Skeletal muscle tissue (tissue), 4 donors: Measurements from ENCODE around the gene ZKSCAN7. TPM values are rescaled to one million over a fixed set of nuclear protein-coding genes. Genes with fewer than 3 reads are reported as not detected.
A peak's percentile ranks its signal among the peaks of the same experiment; 100 is the strongest.

ENCODE experiments used
- H3K27ac ChIP-seq: one replicate; pipeline ENCODE4 v1.7.0; 2013; ENCODE audit warnings: mild to moderate bottlenecking, low read depth, low read length, inconsistent platforms
- H3K27me3 ChIP-seq, 3 donors: one replicate each; pipeline ENCODE4 v1.7.0; 2013; ENCODE audit warnings: low read length in 3 of 3; ENCODE audit not compliant: control insufficient read depth in 3 of 3, insufficient read depth in 3 of 3
- H3K36me3 ChIP-seq, 3 donors: one replicate each; pipeline ENCODE4 v1.7.0; 2013; ENCODE audit warnings: low read length in 3 of 3; ENCODE audit not compliant: control insufficient read depth in 3 of 3, insufficient read depth in 3 of 3
- H3K4me1 ChIP-seq, 3 donors: one replicate each; pipeline ENCODE4 v1.7.0; 2013; ENCODE audit warnings: low read length in 3 of 3, mild to moderate bottlenecking in 3 of 3; ENCODE audit not compliant: control insufficient read depth in 3 of 3, insufficient read depth in 3 of 3
- H3K4me3 ChIP-seq, 3 donors: one replicate each; pipeline ENCODE4 v1.7.0; 2013; ENCODE audit warnings: low read length in 3 of 3
- H3K9ac ChIP-seq, 3 donors: one replicate each; pipeline ENCODE4 v1.7.0; 2013; ENCODE audit warnings: low read length in 3 of 3, mild to moderate bottlenecking in 3 of 3, moderate library complexity in 2 of 3, low read depth in 1 of 3
- H3K9me3 ChIP-seq, 3 donors: one replicate each; pipeline ENCODE4 v1.7.0; 2013; ENCODE audit warnings: low read length in 3 of 3; ENCODE audit not compliant: control insufficient read depth in 3 of 3
- total RNA-seq: library from RNA; depleted of rRNA; stranded (reverse); fragments of >200 nt; gene quantifications from one replicate; pipeline ENCODE4 v1.2.3, GENCODE V29; 2014
- donor health status: Osteomylitis.

The ZKSCAN7 gene
- total RNA-seq: 15.7 TPM

GRCh38 chr3:44554626-44555592 lies at the start of gene ZKSCAN7:
ZKSCAN7 (plus strand) TSS chr3:44555193; CDS start chr3:44557048, 1,855 bp downstream.
- peak within 1 kb of the TSS; percentile 88 to 97 (median 90) for H3K4me3 ChIP-seq
- H3K9me3 ChIP-seq: peaks cover 0 to 3% (median 0%) of the 10 kb centered on the region in 3 donors
- H3K36me3 ChIP-seq: peaks cover 0 to 7% (median 6%) of the 10 kb centered on the region in 3 donors
- no peak within 1 kb of the TSS for H3K27ac ChIP-seq
- H3K27me3 ChIP-seq: peaks cover 0 to 7% (median 7%) of the 10 kb centered on the region in 3 donors
- peak within 1 kb of the TSS; percentile 66 to 86 (median 73) for H3K9ac ChIP-seq
- H3K4me1 ChIP-seq: peaks cover 5 to 17% (median 6%) of the 10 kb centered on the region in 3 donors

- Histone ChIP-seq H3K9me3 (peaks cover 2 to 3% (median 2%) of the 10 kb centered on the region in 3 donors), H3K4me3 (no peak overlapping the region), H3K27me3 (no peaks in the 10 kb centered on the region), H3K9ac (no peak overlapping the region), H3K36me3 (peaks cover 5 to 7% (median 6%) of the 10 kb centered on the region in 3 donors), H3K27ac (no peak overlapping the region), H3K4me1 (peaks cover 11 to 16% (median 11%) of the 10 kb centered on the region in 3 donors)
Measured at GRCh38 chr3:44506556-44506955, 48.4 kb upstream of the ZKSCAN7 start.

- no peaks in the 10 kb centered on the region for H3K27me3 ChIP-seq
- no peak overlapping the region for H3K4me3 ChIP-seq
- peaks cover 1 to 3% (median 2%) of the 10 kb centered on the region in 3 donors for H3K36me3 ChIP-seq
- peaks cover 0 to under 1% (median 0%) of the 10 kb centered on the region in 3 donors for H3K9me3 ChIP-seq
- H3K4me1 ChIP-seq: peaks cover 13 to 16% (median 13%) of the 10 kb centered on the region in 3 donors
- no peak overlapping the region for H3K9ac ChIP-seq
- H3K27ac ChIP-seq: no peak overlapping the region
Measured at GRCh38 chr3:44506961-44507360, 48.0 kb upstream of the ZKSCAN7 start.

GRCh38 chr3:44509393-44509921 lies 45.5 kb upstream of the ZKSCAN7 start:
- Histone ChIP-seq H3K36me3 (no peaks in the 10 kb centered on the region), H3K4me1 (peaks cover 13 to 16% (median 13%) of the 10 kb centered on the region in 3 donors), H3K27me3 (no peaks in the 10 kb centered on the region), H3K4me3 (peak overlapping the region; percentile 70 to 88 (median 86)), H3K9me3 (no peaks in the 10 kb centered on the region), H3K9ac (peak overlapping the region; percentile 78 to 90 (median 84)), H3K27ac (no peak overlapping the region)

GRCh38 chr3:44510000-44510368 lies 45.0 kb upstream of the ZKSCAN7 start:
- Histone ChIP-seq H3K27ac (peak overlapping the region; percentile 80), H3K27me3 (no peaks in the 10 kb centered on the region), H3K4me1 (peaks cover 13 to 16% (median 13%) of the 10 kb centered on the region in 3 donors), H3K9me3 (no peaks in the 10 kb centered on the region), H3K9ac (peak overlapping the region; percentile 78 to 90 (median 84)), H3K4me3 (peak overlapping the region; percentile 70 to 88 (median 86)), H3K36me3 (no peaks in the 10 kb centered on the region)

GRCh38 chr3:44511238-44511566 lies 43.8 kb upstream of the ZKSCAN7 start:
- Histone ChIP-seq H3K27ac (peak overlapping the region; percentile 80), H3K4me3 (peak overlapping the region; percentile 70 to 88 (median 81)), H3K27me3 (no peaks in the 10 kb centered on the region)

GRCh38 chr3:44513513-44513912 lies 41.5 kb upstream of the ZKSCAN7 start:
- no peaks in the 10 kb centered on the region for H3K27me3 ChIP-seq
- peaks cover 13% of the 10 kb centered on the region in 3 donors for H3K4me1 ChIP-seq
- no peak overlapping the region for H3K4me3 ChIP-seq
- H3K9ac ChIP-seq: no peak overlapping the region
- H3K27ac ChIP-seq: no peak overlapping the region
- H3K9me3 ChIP-seq: no peaks in the 10 kb centered on the region
- H3K36me3 ChIP-seq: no peaks in the 10 kb centered on the region

More at GRCh38 chr3:44511238-44511566, 43.8 kb upstream of the ZKSCAN7 start:
- Histone ChIP-seq H3K36me3 (no peaks in the 10 kb centered on the region), H3K4me1 (peaks cover 13 to 16% (median 13%) of the 10 kb centered on the region in 3 donors), H3K9ac (peak overlapping the region; percentile 77 to 84 (median 80)), H3K9me3 (no peaks in the 10 kb centered on the region)

- Histone ChIP-seq H3K36me3 (no peaks in the 10 kb centered on the region), H3K9ac (no peak overlapping the region), H3K4me3 (no peak overlapping the region), H3K4me1 (peaks cover 1 to 6% (median 4%) of the 10 kb centered on the region in 3 donors), H3K27me3 (peaks cover 0 to 12% (median 2%) of the 10 kb centered on the region in 3 donors), H3K27ac (no peak overlapping the region), H3K9me3 (no peaks in the 10 kb centered on the region)
Measured at GRCh38 chr3:44516230-44516629, 38.8 kb upstream of the ZKSCAN7 start.

- H3K9me3 ChIP-seq: no peaks in the 10 kb centered on the region
- no peak overlapping the region for H3K4me3 ChIP-seq
- no peaks in the 10 kb centered on the region for H3K36me3 ChIP-seq
- H3K4me1 ChIP-seq: no peaks in the 10 kb centered on the region
- no peak overlapping the region for H3K9ac ChIP-seq
- H3K27me3 ChIP-seq: peaks cover 0 to 16% (median 8%) of the 10 kb centered on the region in 3 donors
- H3K27ac ChIP-seq: no peak overlapping the region
Measured at GRCh38 chr3:44518782-44519156, 36.2 kb upstream of the ZKSCAN7 start.

GRCh38 chr3:44521721-44522120 lies 33.3 kb upstream of the ZKSCAN7 start:
- H3K36me3 ChIP-seq: no peaks in the 10 kb centered on the region
- H3K27ac ChIP-seq: no peak overlapping the region
- H3K9ac ChIP-seq: no peak overlapping the region
- H3K27me3 ChIP-seq: peaks cover 0 to 19% (median 8%) of the 10 kb centered on the region in 3 donors
- no peaks in the 10 kb centered on the region for H3K4me1 ChIP-seq
- H3K9me3 ChIP-seq: no peaks in the 10 kb centered on the region
- no peak overlapping the region for H3K4me3 ChIP-seq
